GM18507 (cell line): ENCODE measurements around the gene ALOX12.

Experiments used
- DNase-seq: peaks from one replicate; pipeline ENCODE4 v3.0.0; 2011; ENCODE audit warnings: low read depth; ENCODE audit not compliant: insufficient read length; ENCODE audit errors: extremely low spot score
- FAIRE-seq: peaks from 2 replicates; lab custom pipeline; 2011; peaks lifted over from hg19 to GRCh38; lab: Jason Lieb, UNC

The ALOX12 gene

DNA sequence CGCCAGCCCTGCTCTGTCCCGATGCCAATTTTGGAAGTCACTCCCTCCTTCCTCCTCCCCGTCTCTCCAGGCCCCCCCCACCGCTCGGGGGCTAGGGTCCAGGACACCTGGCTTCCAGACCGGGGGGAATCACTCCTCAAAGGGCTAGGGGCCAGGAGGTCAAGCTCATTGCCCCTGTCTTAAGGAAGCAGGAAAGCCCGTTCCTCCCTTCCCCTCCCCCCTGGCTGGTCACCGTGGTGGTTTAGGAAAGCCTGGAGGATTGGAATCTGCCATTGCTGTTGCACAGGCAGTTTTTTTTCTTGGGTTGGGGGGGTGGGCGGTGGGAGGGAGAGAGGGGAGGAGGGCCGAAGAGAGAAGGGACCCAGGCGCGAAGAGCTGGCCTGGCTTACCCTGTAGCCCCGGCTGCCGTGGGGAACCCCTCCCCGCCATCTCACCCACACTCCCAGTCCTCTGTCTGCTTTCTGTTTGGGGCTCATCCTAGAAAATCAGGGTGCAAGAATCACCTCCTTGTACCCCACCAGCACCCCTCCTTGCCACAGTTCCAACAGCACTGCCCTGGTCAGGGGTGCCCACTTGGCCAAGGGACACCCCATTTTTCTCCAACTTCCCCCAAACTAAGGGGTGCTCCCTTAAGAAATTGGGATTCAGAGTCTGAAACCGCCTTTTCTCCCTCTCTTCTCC is 24.1 kb downstream of the ALOX12 start:
- DNase-seq: no peak
- FAIRE-seq: no peak

DNA sequence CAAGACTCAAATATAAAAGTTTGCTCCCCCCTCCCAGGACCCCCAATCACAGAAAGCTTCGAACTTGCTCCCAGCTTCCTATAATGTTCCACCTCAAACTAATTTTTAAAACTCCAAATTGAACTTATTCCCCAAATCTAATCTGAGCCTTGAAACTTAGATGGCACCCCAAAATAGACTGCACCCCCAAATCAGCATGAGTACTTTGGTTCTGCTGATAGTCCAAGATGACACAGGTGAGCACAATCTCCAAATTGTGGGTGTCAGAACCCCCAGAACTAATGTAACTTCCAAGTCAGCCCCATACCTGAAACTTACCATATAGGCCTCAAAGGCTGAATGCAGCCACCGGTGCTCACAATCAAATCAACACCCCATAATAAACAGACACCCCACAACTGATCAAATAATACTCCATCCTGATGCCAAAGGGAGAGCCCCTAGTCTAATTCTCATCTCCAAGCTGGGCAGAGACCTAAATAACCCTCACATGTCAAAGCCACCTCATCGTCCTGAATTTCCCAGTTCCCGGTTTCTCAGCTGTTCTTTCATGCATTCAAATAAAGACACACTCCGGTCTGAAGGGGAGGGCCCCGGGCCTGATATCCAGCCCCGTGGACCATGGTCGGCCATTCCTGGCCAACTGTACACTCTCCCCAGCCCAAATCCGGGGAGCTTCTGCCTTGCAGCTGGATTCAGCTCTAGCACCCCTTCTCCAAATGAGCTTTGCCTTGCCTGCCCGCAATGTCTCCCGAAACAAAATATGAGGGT is 25.2 kb downstream of the ALOX12 start:
- DNase-seq (no peak), FAIRE-seq (no peak)

DNA sequence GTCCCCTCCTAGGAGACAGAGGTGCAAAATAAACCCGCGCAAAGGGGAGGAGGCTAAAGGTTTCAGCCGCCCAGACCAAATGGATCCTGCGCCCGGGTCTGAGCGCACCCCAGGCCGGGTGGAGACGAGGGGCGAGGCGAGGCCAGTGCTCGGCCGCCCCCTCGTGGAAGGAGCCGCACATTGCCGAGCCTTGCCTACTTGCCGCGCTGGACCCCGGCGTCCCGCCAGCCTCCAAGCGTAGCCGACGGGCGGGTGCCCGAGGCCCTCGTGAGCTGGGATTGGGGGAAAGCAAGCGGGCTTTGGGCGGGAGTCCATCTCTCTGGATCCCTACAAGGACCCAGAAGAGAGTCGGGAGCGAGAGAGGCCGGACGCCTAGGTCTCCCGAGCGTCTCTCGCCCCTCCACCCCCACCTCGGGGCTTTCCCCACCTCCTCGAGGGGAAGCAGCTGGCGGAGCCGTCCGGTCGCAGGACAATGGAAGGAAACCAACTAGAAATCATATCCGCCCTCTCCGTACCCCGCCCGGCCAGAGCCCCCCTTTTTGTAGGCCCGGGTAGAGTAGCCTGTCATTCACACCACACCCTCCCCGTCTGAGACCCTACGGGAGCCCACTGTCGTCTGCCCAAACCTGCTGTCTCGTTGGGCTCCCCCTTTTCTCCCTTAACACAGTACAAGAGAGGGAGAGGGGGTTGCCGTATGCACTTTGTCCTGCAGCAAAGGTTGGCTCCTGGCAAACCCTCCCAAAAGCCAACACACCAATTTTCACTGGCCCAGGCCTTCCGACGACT is 26.3 kb downstream of the ALOX12 start:
- DNase-seq (no peak), FAIRE-seq (peak; percentile 91)

DNA sequence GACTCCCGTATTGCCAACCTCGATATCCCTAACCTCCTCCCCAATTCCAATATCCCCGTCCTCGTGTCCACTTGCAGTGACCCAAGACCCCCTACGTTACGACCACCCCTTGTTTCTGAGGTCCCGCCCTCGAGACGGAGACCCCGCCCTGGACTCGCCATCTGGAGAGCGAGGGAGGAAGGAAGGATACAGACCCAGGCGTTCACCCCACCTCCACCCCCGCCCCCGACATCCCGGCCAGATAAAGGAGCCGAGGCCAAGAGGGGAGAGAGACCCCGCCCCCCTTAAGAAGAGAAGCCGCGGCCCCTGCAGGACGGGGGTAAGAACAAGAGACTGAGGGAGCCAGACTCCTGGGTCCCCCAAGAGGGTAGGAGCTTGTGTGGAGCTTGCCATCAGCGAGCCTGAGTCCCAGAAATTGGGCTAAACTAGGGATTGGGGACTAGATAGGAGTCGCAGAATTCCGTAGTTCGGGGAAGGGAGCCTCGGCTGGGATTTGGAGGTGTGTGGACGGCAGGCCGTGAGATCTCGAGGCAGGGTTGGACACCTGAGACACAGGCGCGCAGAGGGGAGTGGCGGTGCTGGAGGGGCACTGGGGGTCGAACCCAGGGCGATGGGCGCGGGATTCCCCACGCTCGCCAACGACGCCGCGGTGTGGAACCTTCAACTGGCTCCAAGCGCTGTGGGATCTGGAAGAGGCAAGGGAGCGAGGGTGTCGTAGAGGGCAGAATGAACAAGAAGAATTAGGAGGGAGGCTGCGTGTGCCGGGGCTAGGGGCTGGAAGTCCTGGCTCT is 27.1 kb downstream of the ALOX12 start, which contains the start of gene BCL6B:
TSS of gene BCL6B (plus strand) at position 270 of the 791 bp plus-strand sequence. CDS start 622 bp downstream, outside the sequence.
- no peak for FAIRE-seq
- DNase-seq: no peak

DNA sequence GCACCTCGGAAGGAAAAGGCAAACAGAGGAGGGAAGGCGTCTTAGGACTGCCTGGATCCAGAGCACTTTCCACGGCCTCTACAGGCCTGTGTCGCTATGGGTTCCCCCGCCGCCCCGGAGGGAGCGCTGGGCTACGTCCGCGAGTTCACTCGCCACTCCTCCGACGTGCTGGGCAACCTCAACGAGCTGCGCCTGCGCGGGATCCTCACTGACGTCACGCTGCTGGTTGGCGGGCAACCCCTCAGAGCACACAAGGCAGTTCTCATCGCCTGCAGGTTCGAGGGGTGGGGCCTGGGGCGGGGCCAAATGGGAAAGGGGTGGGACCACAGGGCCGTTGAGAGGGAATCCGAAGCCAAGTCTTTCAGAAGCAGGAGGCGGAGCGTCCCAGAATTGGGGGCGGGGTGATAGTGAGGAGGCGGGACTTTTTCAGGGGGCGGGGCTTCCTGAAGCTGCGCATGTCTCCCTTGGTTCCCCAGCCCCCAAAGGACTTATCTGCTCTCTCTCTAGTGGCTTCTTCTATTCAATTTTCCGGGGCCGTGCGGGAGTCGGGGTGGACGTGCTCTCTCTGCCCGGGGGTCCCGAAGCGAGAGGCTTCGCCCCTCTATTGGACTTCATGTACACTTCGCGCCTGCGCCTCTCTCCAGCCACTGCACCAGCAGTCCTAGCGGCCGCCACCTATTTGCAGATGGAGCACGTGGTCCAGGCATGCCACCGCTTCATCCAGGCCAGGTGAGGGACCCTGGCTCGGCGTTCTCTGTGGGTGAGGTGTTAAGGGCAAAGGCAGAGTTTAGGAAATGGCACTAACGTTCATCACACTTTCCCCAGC is 27.9 kb downstream of the ALOX12 start:
- peak; percentile 92 for DNase-seq
- peak; percentile 98 for FAIRE-seq

DNA sequence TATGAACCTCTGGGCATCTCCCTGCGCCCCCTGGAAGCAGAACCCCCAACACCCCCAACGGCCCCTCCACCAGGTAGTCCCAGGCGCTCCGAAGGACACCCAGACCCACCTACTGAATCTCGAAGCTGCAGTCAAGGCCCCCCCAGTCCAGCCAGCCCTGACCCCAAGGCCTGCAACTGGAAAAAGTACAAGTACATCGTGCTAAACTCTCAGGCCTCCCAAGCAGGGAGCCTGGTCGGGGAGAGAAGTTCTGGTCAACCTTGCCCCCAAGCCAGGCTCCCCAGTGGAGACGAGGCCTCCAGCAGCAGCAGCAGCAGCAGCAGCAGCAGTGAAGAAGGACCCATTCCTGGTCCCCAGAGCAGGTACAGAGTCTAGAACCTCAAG is 28.5 kb downstream of the ALOX12 start:
- FAIRE-seq: no peak
- no peak for DNase-seq

DNA sequence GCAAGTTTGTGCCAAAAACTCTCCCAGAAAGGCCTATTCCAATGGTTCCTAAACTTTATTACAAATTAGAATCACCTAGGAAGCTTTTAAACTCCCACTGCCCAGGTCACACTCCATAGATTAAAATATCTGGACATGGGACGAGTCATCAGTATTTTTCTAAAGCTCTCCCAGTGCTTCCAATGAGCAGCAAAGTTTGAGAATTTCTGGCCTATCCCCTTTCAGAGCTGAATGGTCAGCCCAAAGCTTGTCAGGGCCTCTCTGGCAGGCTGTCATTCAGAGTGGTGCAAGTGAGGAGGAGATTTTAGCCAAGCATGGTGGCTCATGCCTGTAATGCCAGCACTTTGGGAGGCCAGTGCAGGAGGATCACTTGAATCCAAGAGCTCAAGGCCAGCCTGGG is 29.4 kb downstream of the ALOX12 start:
- DNase-seq (no peak), FAIRE-seq (no peak)

DNA sequence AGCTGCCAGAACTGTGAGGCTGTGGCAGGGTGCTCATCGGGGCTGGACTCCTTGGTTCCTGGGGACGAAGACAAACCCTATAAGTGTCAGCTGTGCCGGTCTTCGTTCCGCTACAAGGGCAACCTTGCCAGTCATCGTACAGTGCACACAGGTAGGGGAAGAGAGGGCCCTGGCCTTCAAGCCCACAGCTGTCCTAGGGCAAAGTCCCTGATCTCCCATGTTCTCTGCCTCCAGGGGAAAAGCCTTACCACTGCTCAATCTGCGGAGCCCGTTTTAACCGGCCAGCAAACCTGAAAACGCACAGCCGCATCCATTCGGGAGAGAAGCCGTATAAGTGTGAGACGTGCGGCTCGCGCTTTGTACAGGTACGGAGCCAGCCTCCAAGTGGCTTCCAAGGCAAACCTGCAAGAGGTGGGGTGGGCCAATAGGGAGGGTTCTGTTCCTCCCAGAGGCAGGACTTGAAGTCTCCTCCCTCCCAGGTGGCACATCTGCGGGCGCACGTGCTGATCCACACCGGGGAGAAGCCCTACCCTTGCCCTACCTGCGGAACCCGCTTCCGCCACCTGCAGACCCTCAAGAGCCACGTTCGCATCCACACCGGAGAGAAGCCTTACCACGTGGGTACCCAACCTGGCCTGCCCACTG is 30.7 kb downstream of the ALOX12 start:
- FAIRE-seq (no peak), DNase-seq (no peak)

DNA sequence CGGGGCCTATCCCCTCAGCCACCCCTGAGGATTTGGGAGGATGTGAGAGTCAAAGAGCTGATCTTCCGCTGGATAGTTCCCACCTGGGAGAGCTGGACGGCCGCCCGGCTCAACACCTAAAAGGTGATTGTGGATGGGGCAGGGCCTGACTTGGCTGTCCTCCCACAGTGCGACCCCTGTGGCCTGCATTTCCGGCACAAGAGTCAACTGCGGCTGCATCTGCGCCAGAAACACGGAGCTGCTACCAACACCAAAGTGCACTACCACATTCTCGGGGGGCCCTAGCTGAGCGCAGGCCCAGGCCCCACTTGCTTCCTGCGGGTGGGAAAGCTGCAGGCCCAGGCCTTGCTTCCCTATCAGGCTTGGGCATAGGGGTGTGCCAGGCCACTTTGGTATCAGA is 31.5 kb downstream of the ALOX12 start:
- DNase-seq (no peak), FAIRE-seq (no peak)

DNA sequence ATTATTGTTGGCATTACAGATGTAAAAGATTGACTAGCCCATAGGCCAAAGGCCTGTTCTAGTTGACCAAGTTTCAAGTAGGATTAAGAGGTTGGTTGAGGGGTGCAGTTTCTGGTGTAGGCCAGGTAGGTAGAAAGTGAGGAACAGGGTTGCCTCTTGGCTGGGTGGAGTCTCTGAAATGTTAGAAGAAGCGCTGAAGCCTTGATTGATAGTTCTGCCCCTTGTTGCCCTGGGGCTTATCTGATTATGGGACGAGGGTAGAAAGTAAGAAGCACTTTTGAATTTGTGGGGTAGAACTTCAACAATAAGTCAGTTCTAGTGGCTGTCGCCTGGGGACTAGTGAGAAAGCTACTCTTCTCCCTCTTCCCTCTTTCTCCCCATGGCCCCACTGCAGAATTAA is 33.2 kb downstream of the ALOX12 start:
- no peak for FAIRE-seq
- no peak for DNase-seq

DNA sequence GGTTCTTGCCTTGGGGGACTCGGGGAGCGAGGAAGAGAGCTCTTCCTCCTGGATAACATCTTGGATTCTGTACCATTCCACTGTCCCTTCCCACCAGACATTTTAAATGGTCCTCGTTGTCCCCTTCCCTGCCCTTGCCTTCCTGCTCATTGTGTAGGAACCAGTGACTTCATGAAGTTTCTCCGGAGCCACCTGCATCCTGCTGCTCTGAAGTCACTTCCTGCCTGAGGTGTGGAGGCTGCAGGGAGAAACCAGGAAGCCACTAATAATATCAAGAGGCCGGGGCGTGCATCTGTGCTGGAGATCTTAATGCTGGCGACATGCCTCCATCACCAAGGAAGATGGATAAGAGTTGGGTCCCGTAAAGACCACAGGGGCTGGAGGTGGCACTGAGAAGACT is 33.8 kb downstream of the ALOX12 start:
- FAIRE-seq (peak; percentile 48), DNase-seq (no peak)

DNA sequence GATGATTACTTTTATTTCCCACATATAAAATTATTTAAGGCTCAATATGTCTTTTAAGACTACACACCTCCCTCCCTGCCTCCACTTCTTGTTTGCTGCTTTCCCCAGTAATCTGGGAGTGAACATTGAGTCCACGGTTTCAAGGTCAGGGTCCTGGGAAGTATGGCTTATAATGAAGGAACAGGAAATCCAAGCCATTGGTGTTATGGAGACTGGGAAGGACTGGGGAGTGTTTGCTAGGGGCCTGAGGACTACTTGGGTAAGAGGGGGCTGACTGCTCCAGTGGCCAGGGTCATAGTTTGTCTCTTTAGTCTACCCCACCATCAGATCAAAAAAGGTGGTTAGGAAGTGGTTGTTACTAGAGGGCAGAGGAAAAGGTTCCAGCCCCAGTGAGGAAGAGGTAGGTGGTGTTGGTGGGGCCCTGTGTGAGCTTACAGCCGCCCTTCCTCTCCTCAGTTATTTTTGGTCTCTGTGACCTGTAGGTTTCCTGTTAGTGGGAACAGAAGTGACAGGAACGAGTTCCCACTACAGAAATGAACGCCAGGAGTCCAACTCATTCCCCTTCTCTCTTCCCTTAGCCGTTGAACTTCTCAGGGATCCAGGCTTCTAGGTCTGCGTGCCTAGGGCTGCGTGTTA is 39.2 kb downstream of the ALOX12 start:
- no peak for DNase-seq
- FAIRE-seq: no peak

DNA sequence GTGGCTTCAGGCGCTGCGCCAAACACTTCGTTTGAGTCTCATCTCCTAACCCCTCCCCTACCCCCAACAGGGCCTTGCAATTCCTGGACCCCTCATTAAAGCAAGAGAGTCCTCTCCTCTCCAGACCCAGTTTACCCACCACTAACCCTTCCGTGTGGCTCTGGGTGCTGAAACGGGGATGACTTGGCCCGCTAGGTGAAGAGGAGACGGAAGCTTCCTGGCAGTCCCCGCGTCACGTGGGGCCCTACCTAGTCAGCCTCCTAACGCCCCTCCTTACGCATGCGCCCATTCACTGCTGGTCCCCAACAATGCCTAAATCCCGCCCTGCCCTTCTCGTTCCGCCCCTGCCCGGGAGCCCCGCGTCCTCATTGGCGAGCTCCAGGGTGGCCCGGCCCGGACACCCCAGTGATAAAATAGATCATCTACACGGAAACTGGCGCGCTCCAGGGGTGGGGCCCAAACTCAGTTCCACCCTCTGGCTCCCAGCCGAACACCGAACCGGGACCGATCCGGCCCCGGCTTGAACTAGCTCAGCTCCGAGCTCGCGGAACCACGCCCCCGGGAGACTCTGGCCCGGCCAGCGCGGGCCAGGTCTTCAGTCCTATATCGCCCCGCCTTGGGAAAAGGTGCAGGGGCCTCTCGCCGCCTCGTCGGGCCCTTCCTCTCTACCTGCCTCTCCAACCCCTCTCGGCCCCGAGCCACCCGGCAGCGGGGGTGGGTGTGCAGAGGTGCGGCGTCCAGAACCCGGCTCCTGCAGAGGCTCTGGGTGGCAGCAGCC is 39.9 kb downstream of the ALOX12 start, which contains the start of gene SLC16A13:
TSS of gene SLC16A13 (plus strand) at position 425 of the 778 bp plus-strand sequence. CDS start 368 bp downstream, outside the sequence.
- FAIRE-seq (peak; percentile 100), DNase-seq (peak; percentile 100)

DNA sequence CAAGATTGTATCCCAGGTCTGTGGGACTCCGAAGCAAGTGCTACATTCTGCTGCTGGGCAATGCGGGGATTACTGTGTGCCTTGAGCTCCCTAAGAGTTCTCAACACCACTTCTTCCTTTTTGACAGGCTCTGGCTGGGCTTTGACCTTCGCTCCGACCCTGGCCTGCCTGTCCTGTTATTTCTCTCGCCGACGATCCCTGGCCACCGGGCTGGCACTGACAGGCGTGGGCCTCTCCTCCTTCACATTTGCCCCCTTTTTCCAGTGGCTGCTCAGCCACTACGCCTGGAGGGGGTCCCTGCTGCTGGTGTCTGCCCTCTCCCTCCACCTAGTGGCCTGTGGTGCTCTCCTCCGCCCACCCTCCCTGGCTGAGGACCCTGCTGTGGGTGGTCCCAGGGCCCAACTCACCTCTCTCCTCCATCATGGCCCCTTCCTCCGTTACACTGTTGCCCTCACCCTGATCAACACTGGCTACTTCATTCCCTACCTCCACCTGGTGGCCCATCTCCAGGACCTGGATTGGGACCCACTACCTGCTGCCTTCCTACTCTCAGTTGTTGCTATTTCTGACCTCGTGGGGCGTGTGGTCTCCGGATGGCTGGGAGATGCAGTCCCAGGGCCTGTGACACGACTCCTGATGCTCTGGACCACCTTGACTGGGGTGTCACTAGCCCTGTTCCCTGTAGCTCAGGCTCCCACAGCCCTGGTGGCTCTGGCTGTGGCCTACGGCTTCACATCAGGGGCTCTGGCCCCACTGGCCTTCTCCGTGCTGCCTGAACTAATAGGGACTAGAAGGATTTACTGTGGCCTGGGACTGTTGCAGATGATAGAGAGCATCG is 42.4 kb downstream of the ALOX12 start:
- FAIRE-seq: no peak
- DNase-seq: no peak

DNA sequence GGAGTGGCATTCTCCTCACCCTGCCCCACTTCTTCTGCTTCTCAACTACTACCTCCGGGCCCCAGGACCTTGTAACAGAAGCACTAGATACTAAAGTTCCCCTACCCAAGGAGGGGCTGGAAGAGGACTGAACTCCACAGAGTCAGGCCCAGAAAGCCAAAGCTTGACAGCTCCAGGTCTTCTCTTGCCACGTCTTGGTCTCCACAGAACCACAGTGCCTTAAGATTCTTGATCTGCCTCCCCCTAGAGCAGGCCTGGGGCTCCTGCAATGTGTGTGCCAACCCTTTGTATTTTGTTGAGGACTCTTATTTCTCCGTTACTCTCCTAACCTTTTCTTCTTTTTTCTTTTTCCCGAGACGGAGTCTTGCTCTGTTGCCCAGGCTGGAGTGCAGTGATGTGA is 44.0 kb downstream of the ALOX12 start:
- no peak for DNase-seq
- FAIRE-seq: no peak
